ENCODE measurements around the gene ZNF267.
"Not testable (repeated sequence)": the region's sequence is repeated elsewhere in the genome, so short reads cannot be mapped to it uniquely, and the experiment has no call there.

GRCh38 chr16:31836396-31836795, 37.2 kb upstream of the ZNF267 start:
- not testable (repeated sequence) for TF ChIP-seq SUZ12 (IDR thresholded peaks at IDR 0.05; ENCODE audit: extremely low read depth, insufficient read depth, insufficient read length); ZNF274 (IDR thresholded peaks at IDR 0.05; ENCODE audit: low read depth, low read length); YY1 (IDR thresholded peaks at IDR 0.05; ENCODE audit: insufficient read depth, insufficient read length)
